ENCODE data around the gene FAM171A1.

Gene FAM171A1

DNA sequence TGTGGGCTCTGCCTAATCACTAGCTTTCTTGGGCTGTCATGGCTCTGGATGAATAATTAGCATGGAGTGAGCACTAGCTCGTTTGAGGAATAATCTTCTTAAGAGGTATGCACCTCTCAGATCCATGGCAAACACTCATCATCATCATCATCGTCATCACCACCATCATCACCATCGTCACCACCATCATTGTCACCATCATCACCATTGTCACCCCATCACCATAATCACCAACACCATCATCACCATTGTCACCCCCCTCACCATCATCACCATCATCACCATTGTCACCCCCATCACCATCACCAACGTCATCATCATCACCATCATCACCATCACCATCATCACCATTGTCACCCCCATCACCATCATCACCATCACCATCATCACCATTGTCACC, 141.8 kb downstream of the FAM171A1 start:
- no peak overlapping the region for H3K4me3 ChIP-seq (replicated peaks; ENCODE audit: low read depth, low read length)
- DNase-seq (ENCODE audit: extremely low read depth, low read depth): no peak
- TF ChIP-seq, protein P1, sequence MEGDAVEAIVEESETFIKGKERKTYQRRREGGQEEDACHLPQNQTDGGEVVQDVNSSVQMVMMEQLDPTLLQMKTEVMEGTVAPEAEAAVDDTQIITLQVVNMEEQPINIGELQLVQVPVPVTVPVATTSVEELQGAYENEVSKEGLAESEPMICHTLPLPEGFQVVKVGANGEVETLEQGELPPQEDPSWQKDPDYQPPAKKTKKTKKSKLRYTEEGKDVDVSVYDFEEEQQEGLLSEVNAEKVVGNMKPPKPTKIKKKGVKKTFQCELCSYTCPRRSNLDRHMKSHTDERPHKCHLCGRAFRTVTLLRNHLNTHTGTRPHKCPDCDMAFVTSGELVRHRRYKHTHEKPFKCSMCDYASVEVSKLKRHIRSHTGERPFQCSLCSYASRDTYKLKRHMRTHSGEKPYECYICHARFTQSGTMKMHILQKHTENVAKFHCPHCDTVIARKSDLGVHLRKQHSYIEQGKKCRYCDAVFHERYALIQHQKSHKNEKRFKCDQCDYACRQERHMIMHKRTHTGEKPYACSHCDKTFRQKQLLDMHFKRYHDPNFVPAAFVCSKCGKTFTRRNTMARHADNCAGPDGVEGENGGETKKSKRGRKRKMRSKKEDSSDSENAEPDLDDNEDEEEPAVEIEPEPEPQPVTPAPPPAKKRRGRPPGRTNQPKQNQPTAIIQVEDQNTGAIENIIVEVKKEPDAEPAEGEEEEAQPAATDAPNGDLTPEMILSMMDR (IDR thresholded peaks at IDR 0.05; ENCODE audit: low read depth, low read length, missing control alignments): no peak

DNA sequence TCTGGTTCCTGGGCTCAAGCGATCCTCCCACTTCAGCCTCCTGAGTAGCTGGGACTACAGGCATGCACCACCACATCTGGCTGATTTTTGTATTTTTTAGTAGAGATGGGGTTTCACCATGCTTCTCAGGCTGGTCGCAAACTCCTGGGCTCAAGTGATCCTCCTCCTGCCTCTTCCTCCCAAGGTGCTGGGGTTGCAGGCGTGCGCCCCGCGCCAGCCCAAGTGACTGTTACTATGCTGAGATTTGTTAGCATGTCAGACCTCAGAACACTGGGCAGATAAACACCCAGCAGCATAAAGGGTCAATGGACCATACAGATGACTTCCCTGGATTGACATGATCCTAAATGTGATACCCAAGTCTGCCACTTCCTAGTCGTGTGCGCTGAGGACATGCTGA, 142.7 kb downstream of the FAM171A1 start:
- H3K4me3 ChIP-seq (replicated peaks; ENCODE audit: low read depth, low read length): no peak overlapping the region
- DNase-seq (ENCODE audit: extremely low read depth, low read depth): no peak
- TF ChIP-seq, protein P1 (IDR thresholded peaks at IDR 0.05; ENCODE audit: low read depth, low read length, missing control alignments): no peak

DNA sequence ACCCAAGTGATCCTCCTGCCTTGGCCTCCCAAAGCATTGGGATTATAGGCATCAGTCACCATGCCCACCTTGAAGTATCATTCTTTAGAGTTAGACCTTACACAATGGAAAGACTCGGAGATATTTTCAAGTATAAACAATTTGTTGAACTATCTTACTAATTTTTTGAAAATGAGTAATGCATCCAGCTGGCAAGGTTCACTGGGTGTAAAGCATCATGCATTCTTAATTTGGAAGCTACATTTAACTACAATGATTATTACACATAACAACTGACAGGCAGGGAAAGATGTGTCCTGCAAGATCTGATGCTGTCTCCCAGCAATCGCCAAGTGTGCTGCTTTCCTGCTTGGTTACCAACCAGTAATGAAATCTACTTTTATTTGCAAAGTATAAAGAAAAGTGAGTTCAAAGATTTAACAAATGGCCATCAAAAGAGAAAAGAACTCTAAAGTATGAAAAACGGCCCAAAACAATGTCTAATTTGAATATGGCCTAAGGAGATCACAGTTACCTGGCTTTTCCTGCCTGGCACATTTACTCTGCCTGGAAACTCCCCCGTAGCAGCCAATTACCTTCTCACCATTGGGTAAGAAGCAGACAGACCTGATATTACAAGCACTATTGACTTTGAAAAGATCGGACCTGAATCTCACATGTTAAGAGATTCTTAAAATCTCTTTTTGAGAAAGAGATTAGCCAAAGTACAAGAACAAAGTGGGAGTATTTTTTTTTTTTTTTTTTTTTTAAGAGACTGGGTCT, 143.3 kb downstream of the FAM171A1 start:
- TF ChIP-seq, protein P1 (IDR thresholded peaks at IDR 0.05; ENCODE audit: low read depth, low read length, missing control alignments): no peak
- DNase-seq (ENCODE audit: extremely low read depth, low read depth): no peak
- no peak overlapping the region for H3K4me3 ChIP-seq (replicated peaks; ENCODE audit: low read depth, low read length)

DNA sequence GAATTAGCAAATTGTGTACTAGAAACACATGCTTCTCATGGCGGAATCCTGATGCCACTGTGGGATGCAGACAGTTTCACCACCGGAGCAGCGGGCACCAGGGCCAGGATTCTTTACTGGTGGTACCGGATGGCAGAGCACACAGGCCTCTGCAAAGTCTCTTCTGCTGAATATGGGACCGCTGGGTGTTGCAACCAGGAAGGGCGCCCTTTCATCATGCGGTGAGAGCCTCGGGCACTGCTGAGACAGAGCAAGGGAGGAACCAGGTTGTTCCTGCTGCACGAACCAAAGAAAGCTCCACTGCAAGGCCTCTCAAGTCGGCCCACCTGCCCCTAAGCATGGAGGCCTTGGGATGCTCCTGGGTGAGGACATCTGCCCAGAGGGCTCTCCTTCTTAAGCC, 145.6 kb downstream of the FAM171A1 start:
- no peak for DNase-seq (ENCODE audit: extremely low read depth, low read depth)
- TF ChIP-seq, protein P1 (IDR thresholded peaks at IDR 0.05; ENCODE audit: low read depth, low read length, missing control alignments): no peak
- no peak overlapping the region for H3K4me3 ChIP-seq (replicated peaks; ENCODE audit: low read depth, low read length)

DNA sequence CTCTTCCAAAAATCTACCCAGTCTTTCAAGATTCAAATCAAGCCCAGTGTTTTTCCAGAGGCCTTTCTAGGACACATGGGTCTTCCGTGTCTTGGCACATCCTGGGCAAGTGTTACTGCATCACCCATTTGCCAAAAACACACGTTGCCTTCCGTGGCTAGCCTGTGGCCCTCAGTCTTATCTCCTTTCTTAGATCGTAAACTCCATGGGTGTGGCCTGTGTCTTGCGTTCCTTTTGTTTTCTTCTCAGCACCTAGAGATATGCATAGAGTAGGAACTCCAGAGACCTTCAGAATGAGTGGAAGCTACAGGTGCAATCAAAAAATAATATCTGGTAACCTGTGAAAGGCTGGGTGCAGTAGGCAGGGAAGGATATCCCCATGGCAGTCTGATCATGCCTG, 146.1 kb downstream of the FAM171A1 start:
- H3K4me3 ChIP-seq (replicated peaks; ENCODE audit: low read depth, low read length): no peak overlapping the region
- TF ChIP-seq, protein P1 (IDR thresholded peaks at IDR 0.05; ENCODE audit: low read depth, low read length, missing control alignments): no peak
- DNase-seq (ENCODE audit: extremely low read depth, low read depth): no peak

DNA sequence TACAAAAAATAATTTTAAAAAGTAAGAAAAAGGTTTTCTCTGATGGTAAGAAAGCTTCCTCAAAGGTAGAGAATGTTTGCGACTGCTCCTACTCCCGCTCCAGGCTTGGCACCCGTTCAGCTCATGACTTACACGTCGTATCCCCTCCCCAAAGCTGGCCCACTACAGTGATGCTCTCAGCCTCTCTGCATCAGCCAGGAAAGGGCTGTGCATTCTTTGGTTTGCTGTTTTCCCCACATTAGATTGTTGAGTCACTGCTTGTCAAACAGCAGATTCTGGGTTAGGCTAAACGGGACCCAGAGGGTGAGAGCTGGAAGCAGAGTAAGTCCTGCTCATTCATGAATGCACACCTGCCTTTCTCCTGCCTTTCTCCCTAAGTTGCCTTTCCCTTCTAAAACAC, 147.9 kb downstream of the FAM171A1 start:
- DNase-seq (ENCODE audit: extremely low read depth, low read depth): no peak
- TF ChIP-seq, protein P1 (IDR thresholded peaks at IDR 0.05; ENCODE audit: low read depth, low read length, missing control alignments): no peak
- no peak overlapping the region for H3K4me3 ChIP-seq (replicated peaks; ENCODE audit: low read depth, low read length)

DNA sequence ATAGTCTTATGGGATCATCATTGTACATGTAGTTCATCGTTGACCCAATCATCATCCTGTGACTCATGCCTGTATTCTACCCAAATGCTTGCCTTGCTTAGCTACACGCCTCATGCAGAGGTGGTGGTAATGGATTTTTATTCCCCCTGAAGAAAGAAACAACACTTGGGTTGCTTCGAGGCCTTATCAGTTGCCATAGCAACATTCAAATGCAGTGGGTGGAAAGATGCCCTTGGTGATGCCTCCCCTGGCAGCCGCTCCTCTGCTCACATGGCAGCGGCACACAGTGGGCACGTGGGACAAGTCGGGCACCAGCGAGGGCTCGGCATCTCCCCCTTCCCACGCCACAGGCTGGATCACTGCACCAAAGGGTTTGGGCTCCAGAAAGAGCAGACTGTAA, 148.6 kb downstream of the FAM171A1 start:
- no peak overlapping the region for H3K4me3 ChIP-seq (replicated peaks; ENCODE audit: low read depth, low read length)
- TF ChIP-seq, protein P1 (IDR thresholded peaks at IDR 0.05; ENCODE audit: low read depth, low read length, missing control alignments): no peak
- DNase-seq (ENCODE audit: extremely low read depth, low read depth): no peak
